ENCODE results near the gene KRTAP10-7. TPM values are rescaled to one million over a fixed set of nuclear protein-coding genes. Genes with fewer than 3 reads are reported as not detected.
A peak's percentile ranks its signal among the peaks of the same experiment; 100 is the strongest.
"Not testable (repeated sequence)": the region's sequence is repeated elsewhere in the genome, so short reads cannot be mapped to it uniquely, and the experiment has no call there.

KRTAP10-7 gene
- total and polyA plus RNA-seq, 8 donors, result not detected

- DNase-seq, result no peak
- Histone ChIP-seq H3K4me3 (no peak overlapping the region), H3K36me3 (no peaks in the 10 kb centered on the region), H3K4me1 (no peaks in the 10 kb centered on the region), H3K9me3 (peaks cover 0 to 6% (median 0%) of the 10 kb centered on the region in 4 donors), H3K27me3 (peaks cover 0 to 61% (median 20%) of the 10 kb centered on the region in 3 donors), H3K27ac (no peak overlapping the region)
- TF ChIP-seq EP300 (IDR thresholded peaks at IDR 0.05) (no peak), POLR2A (IDR thresholded peaks at IDR 0.05) (no peak), CTCF (IDR thresholded peaks at IDR 0.05) (no peak), POLR2AphosphoS5 (IDR thresholded peaks at IDR 0.05) (no peak)
- WGBS, 5 donors, result 78 to 86% (median 81%) methylated on average over 10 to 13 of the region's 13 CpGs
- intact Hi-C loops (cut with DNase I; ENCODE audit: low total_unique reads), result no loop called here
Observed at GRCh38 chr21:44555200-44555875, 45.1 kb upstream of the KRTAP10-7 start.

GRCh38 chr21:44556879-44557278, 43.5 kb upstream of the KRTAP10-7 start:
- Histone ChIP-seq H3K4me3 (no peak overlapping the region), H3K9me3 (peaks cover 0 to 6% (median 0%) of the 10 kb centered on the region in 4 donors), H3K27me3 (peaks cover 0 to 45% (median 20%) of the 10 kb centered on the region in 3 donors), H3K4me1 (no peaks in the 10 kb centered on the region), H3K36me3 (no peaks in the 10 kb centered on the region), H3K27ac (no peak overlapping the region)
- TF ChIP-seq POLR2A (IDR thresholded peaks at IDR 0.05), result no peak
- no peak for TF ChIP-seq POLR2AphosphoS5 (IDR thresholded peaks at IDR 0.05)
- TF ChIP-seq CTCF (IDR thresholded peaks at IDR 0.05), result no peak
- no peak for TF ChIP-seq EP300 (IDR thresholded peaks at IDR 0.05)
- 65 to 77% (median 70%) methylated on average over 9 of the region's 9 CpGs for WGBS, 5 donors
- intact Hi-C loops (cut with DNase I; ENCODE audit: low total_unique reads), result no loop called here
- no peak for DNase-seq

GRCh38 chr21:44557491-44558328, 42.7 kb upstream of the KRTAP10-7 start:
- H3K27ac ChIP-seq, result no peak overlapping the region
- peak in 1 of 2 donors; percentile 24 for DNase-seq
- TF ChIP-seq POLR2AphosphoS5 (IDR thresholded peaks at IDR 0.05) (no peak), EP300 (IDR thresholded peaks at IDR 0.05) (no peak), POLR2A (IDR thresholded peaks at IDR 0.05) (no peak), CTCF (IDR thresholded peaks at IDR 0.05) (no peak)
- no peak overlapping the region for H3K4me3 ChIP-seq
- 44 to 55% (median 49%) methylated on average over 26 to 30 of the region's 30 CpGs for WGBS, 5 donors
- no peaks in the 10 kb centered on the region for H3K36me3 ChIP-seq
- H3K4me1 ChIP-seq, result no peaks in the 10 kb centered on the region
- intact Hi-C loops (cut with DNase I; ENCODE audit: low total_unique reads), result no loop called here
- H3K9me3 ChIP-seq, result peaks cover 0 to 6% (median 0%) of the 10 kb centered on the region in 4 donors
- peaks cover 0 to 37% (median 20%) of the 10 kb centered on the region in 3 donors for H3K27me3 ChIP-seq

GRCh38 chr21:44558329-44558675, 42.1 kb upstream of the KRTAP10-7 start:
- DNase-seq; intact Hi-C loops (cut with DNase I; ENCODE audit: low total_unique reads); H3K4me3 ChIP-seq; H3K4me1 ChIP-seq; H3K36me3 ChIP-seq; H3K9me3 ChIP-seq; H3K27ac ChIP-seq: not testable (repeated sequence)
- WGBS, 5 donors, result 65 to 80% (median 72%) methylated on average over 8 to 10 of the region's 10 CpGs
- peaks cover 0 to 37% (median 20%) of the 10 kb centered on the region in 3 donors for H3K27me3 ChIP-seq
